NCI-H2196 treated with DMSO at 0.1 percent for 48 hours (cell line): ENCODE measurements around the gene CPOX.
"Not testable (repeated sequence)": the region's sequence is repeated elsewhere in the genome, so short reads cannot be mapped to it uniquely, and the experiment has no call there.

Experiments
- DNase-seq: peaks from one replicate; lab custom pipeline; 2025; ENCODE audit not compliant: unreplicated experiment; lab: John Stamatoyannopoulos, UW

The CPOX gene

GRCh38 chr3:98564282-98565005, 29.0 kb downstream of the CPOX start:
- no peak for DNase-seq

- no peak for DNase-seq
Measured at GRCh38 chr3:98563661-98564281, 29.6 kb downstream of the CPOX start.

- no peak for DNase-seq
Measured at GRCh38 chr3:98561727-98562521, 31.5 kb downstream of the CPOX start.

GRCh38 chr3:98560911-98561310, 32.5 kb downstream of the CPOX start:
- no peak for DNase-seq

GRCh38 chr3:98559769-98560168, 33.6 kb downstream of the CPOX start:
- DNase-seq, result not testable (repeated sequence)

- DNase-seq, result no peak
Measured at GRCh38 chr3:98558100-98558827, 35.1 kb downstream of the CPOX start.

- DNase-seq, result no peak
Measured at GRCh38 chr3:98557324-98558010, 35.9 kb downstream of the CPOX start.

GRCh38 chr3:98556164-98557130, 37.0 kb downstream of the CPOX start:
- DNase-seq, result no peak

- DNase-seq, result no peak
Measured at GRCh38 chr3:98555025-98555379, 38.4 kb downstream of the CPOX start.

GRCh38 chr3:98554580-98554979, 38.8 kb downstream of the CPOX start:
- no peak for DNase-seq

- DNase-seq, result no peak
Measured at GRCh38 chr3:98553753-98554152, 39.7 kb downstream of the CPOX start.

GRCh38 chr3:98553021-98553563, 40.3 kb downstream of the CPOX start:
- no peak for DNase-seq

- DNase-seq, result no peak
Measured at GRCh38 chr3:98552232-98553020, 41.0 kb downstream of the CPOX start.

GRCh38 chr3:98551754-98552153, 41.7 kb downstream of the CPOX start:
- DNase-seq, result no peak

- DNase-seq, result no peak
Measured at GRCh38 chr3:98551236-98551635, 42.2 kb downstream of the CPOX start.

GRCh38 chr3:98550833-98551232, 42.6 kb downstream of the CPOX start:
- DNase-seq, result no peak

- DNase-seq, result no peak
Measured at GRCh38 chr3:98548544-98548943, 44.9 kb downstream of the CPOX start.

- DNase-seq, result no peak
Measured at GRCh38 chr3:98545940-98546339, 47.5 kb downstream of the CPOX start.

- no peak for DNase-seq
Measured at GRCh38 chr3:98542623-98543022, 50.8 kb downstream of the CPOX start.
